HG03342 (cell line): ENCODE data around the gene DNAJC16.
"Not testable (repeated sequence)": the region's sequence is repeated elsewhere in the genome, so short reads cannot be mapped to it uniquely, and the experiment has no call there.

Experiments used
- ATAC-seq: cut with Tn5 transposase; IDR thresholded peaks from one replicate; pipeline ENCODE4 v1.9.1; 2021; ENCODE audit warnings: mild to moderate bottlenecking, moderate library complexity; ENCODE audit not compliant: unreplicated experiment

DNAJC16 gene

DNA sequence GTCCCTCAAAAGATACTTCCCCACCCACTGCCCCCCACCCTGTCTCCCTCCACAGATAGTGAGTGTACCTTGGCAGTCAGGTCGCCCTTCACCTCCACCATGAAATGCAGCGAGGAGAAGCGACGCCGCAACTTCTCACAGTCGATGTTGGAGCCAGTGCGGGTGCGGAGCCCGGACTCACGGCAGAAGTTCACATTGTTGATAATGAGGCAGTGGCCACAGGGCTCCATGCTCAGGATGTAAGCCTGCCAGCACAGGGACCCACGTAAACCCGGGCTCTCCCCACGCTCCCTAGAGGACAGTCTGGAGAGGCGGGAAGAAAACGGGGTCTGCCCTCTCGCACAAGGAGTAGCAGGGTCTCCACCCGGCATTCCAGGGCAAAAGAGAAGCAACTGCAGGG lies 19.8 kb upstream of the DNAJC16 start:
- no peak for ATAC-seq

DNA sequence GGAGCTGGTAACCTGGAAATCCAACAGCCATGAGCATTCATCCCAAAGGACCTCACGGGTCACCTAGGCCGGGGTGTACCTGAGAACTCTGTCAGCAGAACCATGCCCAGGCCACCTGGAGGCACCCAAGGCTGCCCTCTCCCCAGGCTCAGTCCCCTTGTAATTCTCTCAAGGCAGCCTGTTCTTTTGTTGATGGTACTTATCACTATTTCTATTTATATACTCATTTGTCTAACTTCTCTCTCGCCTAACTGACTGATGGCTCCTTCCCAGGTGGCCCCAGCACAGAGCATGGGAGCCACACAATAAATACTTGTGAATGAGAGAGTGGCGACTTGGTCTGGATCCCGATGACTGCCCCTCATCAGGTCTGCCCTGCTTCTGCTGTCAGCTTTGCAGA lies 19.4 kb upstream of the DNAJC16 start:
- no peak for ATAC-seq

GRCh38 chr1:15508700-15509487 lies 17.8 kb upstream of the DNAJC16 start:
- ATAC-seq, result no peak

- ATAC-seq, result no peak
Observed at GRCh38 chr1:15509586-15509985, 17.1 kb upstream of the DNAJC16 start.

- no peak for ATAC-seq
Observed at GRCh38 chr1:15510611-15511405, 15.8 kb upstream of the DNAJC16 start.

- no peak for ATAC-seq
Observed at GRCh38 chr1:15513192-15513591, 13.5 kb upstream of the DNAJC16 start.

- no peak for ATAC-seq
Observed at GRCh38 chr1:15513919-15514318, 12.7 kb upstream of the DNAJC16 start.

DNA sequence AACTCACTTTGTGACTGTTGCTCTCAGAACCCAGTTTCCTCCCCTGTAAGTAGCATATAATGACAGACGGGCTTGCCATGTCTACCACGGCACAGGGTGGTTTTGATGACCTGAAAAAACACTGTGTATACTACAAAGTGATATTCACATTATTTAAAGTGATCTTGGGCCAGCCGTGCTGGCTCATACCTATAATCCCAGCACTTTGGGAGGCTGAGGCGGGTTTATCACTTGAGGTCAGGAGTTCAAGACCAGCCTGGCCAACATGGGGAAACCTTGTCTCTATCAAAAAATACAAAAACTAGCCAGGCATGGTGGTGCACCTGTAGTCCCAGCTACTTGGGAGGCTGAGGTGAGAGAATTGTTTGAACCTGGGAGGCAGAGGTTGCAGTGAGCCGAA lies 12.1 kb upstream of the DNAJC16 start:
- ATAC-seq, result not testable (repeated sequence)

- peak; percentile 69 for ATAC-seq
Observed at GRCh38 chr1:15515022-15515663, 11.5 kb upstream of the DNAJC16 start.

DNA sequence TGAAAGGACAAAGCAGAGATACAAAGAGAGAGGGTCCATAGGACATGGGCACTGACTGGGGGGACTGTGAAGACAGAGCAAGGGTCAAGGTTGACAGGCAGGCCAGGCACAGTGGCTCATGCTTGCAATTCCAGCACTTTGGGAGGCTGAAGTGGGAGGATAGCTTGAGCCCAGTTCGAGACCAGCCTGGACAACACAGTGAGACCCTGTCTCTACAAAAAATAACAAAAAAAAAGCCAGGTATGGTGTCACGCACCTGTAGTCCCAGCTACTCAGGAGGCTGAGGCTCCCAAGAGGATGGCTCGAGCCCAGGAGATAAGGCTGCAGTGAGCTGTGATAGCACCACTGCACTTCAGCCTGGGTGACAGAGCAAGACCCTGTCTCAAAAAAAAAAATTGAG lies 7.0 kb upstream of the DNAJC16 start:
- no peak for ATAC-seq

GRCh38 chr1:15521206-15521906 lies 5.3 kb upstream of the DNAJC16 start:
- ATAC-seq, result not testable (repeated sequence)

DNA sequence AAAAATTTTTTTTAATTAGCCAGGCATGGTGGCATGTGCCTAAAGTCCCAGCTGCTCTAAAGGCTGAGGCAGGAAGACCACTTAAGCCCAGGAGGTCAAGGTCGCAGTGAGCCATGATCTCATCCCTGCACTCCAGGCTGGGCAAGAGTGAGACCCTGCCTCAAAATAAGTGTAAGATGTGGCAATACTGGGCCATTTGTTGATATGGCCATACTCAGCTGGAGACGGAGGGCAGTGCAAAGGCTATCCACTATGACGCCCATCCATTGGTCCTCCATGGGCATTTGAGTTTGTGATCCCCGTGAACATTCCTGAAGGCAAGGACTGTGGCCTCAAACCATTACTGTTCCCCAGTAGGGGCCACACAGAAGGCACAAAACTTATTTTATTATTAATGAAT lies 4.1 kb upstream of the DNAJC16 start:
- no peak for ATAC-seq

GRCh38 chr1:15523104-15524020 lies 3.3 kb upstream of the DNAJC16 start:
- no peak for ATAC-seq

DNA sequence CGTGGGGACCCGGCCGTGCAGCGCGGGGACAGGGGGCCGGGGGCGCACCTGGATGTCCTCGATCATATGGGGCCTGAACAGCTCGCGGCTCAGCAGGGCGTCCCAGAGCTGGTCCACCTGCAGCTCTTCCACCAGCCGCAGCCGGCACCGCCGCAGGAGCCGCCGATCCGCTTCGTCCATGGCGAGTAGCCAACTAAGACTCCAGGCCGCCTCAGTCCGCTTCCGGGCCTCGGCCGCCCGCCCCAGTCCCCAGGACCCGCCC lies 2.7 kb upstream of the DNAJC16 start, which contains the start of gene CASP9:
Gene CASP9, minus strand, starts transcription at position 195 of the 262 bp plus-strand sequence. Its CDS starts 15 bp downstream, at position 180.
- ATAC-seq, result no peak

DNA sequence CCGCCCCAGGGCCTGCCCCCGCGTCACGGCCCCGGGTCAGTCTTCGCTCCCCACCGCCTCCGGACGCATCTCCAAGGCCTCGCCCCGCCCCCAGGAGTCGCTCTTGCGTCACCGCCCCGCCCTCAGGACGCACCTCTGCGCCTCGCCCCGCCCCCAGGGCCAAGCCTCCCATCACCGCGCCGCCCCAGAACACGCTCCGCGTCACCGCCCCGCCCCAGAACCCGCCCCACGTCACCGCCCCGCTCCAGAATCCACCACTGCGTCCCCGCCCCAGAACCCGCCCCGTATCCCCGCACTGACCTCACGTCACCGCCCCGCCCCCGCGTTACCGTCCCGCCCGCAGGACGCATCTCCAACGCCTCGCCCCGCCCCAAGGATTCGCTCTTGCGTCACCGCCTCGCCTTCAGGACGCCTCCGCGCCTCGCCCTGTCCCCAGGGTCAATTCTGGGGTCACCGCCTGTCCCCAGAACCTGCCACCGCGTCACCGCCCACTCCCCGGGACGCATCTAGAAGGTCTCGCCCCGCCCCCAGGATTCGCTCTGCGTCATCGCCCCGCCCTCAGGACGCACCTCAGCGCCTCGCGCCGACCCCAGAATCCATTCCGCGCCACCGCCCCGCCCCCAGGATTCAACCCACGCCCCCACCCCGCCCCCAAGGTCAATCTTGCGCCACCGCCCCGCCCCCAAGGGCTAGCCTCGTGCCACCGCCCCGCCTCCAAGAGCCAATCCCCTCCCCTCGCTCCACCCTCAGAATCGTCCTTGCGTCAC lies 2.2 kb upstream of the DNAJC16 start:
- ATAC-seq, result peak; percentile 43

- peak; percentile 0 for ATAC-seq
Observed at GRCh38 chr1:15525050-15526020, 1.3 kb upstream of the DNAJC16 start.

DNA sequence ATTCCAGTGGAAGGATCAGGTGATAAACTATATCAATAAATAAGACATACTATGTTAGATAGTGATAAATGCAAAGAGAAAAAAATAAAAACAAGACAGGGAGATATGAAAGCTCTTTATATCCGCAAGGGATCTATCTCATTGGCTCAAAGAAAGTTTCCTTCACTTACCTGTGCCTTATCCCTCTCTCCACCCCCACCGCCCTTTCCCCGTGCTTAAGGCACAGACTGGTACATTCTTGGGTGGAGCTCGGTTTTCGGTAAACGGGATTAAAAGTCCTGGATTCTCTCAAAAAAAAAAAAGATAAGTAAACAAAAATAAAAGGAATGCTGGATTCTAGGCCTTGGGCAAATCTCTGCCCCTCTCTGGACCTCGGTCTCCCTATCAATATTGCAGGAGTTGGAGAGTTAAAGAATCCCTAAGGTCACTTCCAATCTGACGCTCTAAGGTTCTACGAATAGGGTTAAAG lies 593 bp upstream of the DNAJC16 start:
- no peak for ATAC-seq

GRCh38 chr1:15531003-15531402 lies 4.4 kb downstream of the DNAJC16 start:
- no peak for ATAC-seq
